Right lobe of liver (tissue), 4 donors: ENCODE measurements around the gene ANKRD31.

Source experiments
- POLR2A ChIP-seq: fragments of 450-650 bp; IDR thresholded peaks from one replicate; pipeline ENCODE4 v1.6.1; 2017; ENCODE audit warnings: antibody characterized with exemption, mild to moderate bottlenecking
- TF ChIP-seq, protein P1 (sequence below), 4 donors: fragments of 200-600 bp in 3 of 4; fragments of 450-650 bp in 1 of 4; IDR thresholded peaks; one replicate each; pipeline versions ENCODE4 v1.5.1 to v1.8.0; 2016 to 2022; ENCODE audit warnings: antibody characterized with exemption in 4 of 4, mild to moderate bottlenecking in 2 of 4
- donor health status: DM: no; HTN: no; CAD: no.
- donor health status: DM: no; HTN: no; CAD: no.
- donor health status: DM: no; HTN: yes; CAD: no.

- TF ChIP-seq, protein P1, sequence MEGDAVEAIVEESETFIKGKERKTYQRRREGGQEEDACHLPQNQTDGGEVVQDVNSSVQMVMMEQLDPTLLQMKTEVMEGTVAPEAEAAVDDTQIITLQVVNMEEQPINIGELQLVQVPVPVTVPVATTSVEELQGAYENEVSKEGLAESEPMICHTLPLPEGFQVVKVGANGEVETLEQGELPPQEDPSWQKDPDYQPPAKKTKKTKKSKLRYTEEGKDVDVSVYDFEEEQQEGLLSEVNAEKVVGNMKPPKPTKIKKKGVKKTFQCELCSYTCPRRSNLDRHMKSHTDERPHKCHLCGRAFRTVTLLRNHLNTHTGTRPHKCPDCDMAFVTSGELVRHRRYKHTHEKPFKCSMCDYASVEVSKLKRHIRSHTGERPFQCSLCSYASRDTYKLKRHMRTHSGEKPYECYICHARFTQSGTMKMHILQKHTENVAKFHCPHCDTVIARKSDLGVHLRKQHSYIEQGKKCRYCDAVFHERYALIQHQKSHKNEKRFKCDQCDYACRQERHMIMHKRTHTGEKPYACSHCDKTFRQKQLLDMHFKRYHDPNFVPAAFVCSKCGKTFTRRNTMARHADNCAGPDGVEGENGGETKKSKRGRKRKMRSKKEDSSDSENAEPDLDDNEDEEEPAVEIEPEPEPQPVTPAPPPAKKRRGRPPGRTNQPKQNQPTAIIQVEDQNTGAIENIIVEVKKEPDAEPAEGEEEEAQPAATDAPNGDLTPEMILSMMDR (IDR thresholded peaks at IDR 0.05), result no peak
- TF ChIP-seq POLR2A, result no peak
These were observed 169.2 kb downstream of the ANKRD31 start for GRCh38 chr5:75067434-75067833.
